ENCODE data around the gene ARPIN. TPM values are rescaled to one million over a fixed set of nuclear protein-coding genes. Genes with fewer than 3 reads are reported as not detected.

Gene ARPIN
- total and polyA plus RNA-seq, 2 experiments from 2014 or later, result 0.79 to 2.8 TPM

DNA sequence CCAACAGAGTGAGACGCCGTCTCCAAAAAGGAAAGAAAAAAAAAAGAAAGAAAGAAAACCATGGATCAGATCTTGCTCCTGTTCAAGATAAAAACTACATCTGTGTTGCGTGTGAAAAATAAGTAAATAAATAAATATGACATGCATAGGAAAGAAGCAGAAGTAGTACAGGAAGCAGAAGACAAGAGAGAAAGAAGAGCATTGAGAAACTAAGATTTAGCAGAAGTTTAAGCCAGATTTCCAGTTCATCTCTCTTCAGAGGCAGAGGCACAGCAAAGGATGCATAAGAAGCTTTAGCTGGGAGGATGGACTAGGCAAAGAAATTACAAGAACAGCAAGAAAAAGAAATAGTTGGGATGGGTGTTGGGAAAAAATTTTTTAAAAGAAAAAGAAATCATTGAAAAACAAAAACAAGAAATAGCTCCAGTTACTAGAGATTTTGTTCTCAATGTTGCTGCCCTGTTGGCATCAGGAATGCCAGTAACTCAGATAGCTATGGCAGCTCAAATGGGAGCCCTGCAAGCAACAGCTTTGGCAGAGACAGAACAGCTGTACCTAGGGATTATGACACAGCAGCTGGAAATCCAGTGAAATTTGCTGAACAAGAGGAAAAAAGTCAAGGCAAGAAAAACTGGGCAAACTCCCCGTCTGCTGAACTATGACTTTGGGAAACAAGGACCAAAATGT is 36.2 kb downstream of the ARPIN start (continued):
- TF ChIP-seq, protein P1, sequence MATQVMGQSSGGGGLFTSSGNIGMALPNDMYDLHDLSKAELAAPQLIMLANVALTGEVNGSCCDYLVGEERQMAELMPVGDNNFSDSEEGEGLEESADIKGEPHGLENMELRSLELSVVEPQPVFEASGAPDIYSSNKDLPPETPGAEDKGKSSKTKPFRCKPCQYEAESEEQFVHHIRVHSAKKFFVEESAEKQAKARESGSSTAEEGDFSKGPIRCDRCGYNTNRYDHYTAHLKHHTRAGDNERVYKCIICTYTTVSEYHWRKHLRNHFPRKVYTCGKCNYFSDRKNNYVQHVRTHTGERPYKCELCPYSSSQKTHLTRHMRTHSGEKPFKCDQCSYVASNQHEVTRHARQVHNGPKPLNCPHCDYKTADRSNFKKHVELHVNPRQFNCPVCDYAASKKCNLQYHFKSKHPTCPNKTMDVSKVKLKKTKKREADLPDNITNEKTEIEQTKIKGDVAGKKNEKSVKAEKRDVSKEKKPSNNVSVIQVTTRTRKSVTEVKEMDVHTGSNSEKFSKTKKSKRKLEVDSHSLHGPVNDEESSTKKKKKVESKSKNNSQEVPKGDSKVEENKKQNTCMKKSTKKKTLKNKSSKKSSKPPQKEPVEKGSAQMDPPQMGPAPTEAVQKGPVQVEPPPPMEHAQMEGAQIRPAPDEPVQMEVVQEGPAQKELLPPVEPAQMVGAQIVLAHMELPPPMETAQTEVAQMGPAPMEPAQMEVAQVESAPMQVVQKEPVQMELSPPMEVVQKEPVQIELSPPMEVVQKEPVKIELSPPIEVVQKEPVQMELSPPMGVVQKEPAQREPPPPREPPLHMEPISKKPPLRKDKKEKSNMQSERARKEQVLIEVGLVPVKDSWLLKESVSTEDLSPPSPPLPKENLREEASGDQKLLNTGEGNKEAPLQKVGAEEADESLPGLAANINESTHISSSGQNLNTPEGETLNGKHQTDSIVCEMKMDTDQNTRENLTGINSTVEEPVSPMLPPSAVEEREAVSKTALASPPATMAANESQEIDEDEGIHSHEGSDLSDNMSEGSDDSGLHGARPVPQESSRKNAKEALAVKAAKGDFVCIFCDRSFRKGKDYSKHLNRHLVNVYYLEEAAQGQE (IDR thresholded peaks at IDR 0.05; ENCODE audit: unreplicated experiment), result no peak
- TF ChIP-seq, protein P2, sequence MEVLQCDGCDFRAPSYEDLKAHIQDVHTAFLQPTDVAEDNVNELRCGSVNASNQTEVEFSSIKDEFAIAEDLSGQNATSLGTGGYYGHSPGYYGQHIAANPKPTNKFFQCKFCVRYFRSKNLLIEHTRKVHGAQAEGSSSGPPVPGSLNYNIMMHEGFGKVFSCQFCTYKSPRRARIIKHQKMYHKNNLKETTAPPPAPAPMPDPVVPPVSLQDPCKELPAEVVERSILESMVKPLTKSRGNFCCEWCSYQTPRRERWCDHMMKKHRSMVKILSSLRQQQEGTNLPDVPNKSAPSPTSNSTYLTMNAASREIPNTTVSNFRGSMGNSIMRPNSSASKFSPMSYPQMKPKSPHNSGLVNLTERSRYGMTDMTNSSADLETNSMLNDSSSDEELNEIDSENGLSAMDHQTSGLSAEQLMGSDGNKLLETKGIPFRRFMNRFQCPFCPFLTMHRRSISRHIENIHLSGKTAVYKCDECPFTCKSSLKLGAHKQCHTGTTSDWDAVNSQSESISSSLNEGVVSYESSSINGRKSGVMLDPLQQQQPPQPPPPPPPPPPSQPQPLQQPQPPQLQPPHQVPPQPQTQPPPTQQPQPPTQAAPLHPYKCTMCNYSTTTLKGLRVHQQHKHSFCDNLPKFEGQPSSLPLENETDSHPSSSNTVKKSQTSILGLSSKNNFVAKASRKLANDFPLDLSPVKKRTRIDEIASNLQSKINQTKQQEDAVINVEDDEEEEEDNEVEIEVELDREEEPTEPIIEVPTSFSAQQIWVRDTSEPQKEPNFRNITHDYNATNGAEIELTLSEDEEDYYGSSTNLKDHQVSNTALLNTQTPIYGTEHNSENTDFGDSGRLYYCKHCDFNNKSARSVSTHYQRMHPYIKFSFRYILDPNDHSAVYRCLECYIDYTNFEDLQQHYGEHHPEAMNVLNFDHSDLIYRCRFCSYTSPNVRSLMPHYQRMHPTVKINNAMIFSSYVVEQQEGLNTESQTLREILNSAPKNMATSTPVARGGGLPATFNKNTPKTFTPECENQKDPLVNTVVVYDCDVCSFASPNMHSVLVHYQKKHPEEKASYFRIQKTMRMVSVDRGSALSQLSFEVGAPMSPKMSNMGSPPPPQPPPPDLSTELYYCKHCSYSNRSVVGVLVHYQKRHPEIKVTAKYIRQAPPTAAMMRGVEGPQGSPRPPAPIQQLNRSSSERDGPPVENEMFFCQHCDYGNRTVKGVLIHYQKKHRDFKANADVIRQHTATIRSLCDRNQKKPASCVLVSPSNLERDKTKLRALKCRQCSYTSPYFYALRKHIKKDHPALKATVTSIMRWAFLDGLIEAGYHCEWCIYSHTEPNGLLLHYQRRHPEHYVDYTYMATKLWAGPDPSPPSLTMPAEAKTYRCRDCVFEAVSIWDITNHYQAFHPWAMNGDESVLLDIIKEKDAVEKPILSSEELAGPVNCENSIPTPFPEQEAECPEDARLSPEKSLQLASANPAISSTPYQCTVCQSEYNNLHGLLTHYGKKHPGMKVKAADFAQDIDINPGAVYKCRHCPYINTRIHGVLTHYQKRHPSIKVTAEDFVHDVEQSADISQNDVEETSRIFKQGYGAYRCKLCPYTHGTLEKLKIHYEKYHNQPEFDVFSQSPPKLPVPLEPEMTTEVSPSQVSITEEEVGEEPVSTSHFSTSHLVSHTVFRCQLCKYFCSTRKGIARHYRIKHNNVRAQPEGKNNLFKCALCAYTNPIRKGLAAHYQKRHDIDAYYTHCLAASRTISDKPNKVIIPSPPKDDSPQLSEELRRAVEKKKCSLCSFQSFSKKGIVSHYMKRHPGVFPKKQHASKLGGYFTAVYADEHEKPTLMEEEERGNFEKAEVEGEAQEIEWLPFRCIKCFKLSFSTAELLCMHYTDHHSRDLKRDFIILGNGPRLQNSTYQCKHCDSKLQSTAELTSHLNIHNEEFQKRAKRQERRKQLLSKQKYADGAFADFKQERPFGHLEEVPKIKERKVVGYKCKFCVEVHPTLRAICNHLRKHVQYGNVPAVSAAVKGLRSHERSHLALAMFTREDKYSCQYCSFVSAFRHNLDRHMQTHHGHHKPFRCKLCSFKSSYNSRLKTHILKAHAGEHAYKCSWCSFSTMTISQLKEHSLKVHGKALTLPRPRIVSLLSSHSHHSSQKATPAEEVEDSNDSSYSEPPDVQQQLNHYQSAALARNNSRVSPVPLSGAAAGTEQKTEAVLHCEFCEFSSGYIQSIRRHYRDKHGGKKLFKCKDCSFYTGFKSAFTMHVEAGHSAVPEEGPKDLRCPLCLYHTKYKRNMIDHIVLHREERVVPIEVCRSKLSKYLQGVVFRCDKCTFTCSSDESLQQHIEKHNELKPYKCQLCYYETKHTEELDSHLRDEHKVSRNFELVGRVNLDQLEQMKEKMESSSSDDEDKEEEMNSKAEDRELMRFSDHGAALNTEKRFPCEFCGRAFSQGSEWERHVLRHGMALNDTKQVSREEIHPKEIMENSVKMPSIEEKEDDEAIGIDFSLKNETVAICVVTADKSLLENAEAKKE (CRISPR knock-in tag; IDR thresholded peaks at IDR 0.05), result no peak

GRCh38 chr15:89875741-89876140 is 37.0 kb downstream of the ARPIN start:
- Histone ChIP-seq H3K4me1 (ENCODE audit: insufficient read depth) (no peaks in the 10 kb centered on the region), H3K4me2 (no peak overlapping the region), H3K36me3 (ENCODE audit: insufficient read depth) (no peaks in the 10 kb centered on the region), H4K20me1 (replicated peaks; ENCODE audit: insufficient read depth) (no peaks in the 10 kb centered on the region; the same call in 1 of the 2 replicates), H2AFZ (no peak overlapping the region), H3K27me3 (ENCODE audit: insufficient read depth) (no peaks in the 10 kb centered on the region), H3K9me2 (ENCODE audit: insufficient read depth) (no peaks in the 10 kb centered on the region), H3F3A (replicated peaks; ENCODE audit: low read depth) (no peaks in the 10 kb centered on the region; the same call in 1 of the 2 replicates), H3K79me2 (replicated peaks; ENCODE audit: insufficient read depth) (no peaks in the 10 kb centered on the region), H3K4me3 (no peak overlapping the region), H3K27ac (ENCODE audit: low read depth) (no peak overlapping the region)
- no peaks in the 10 kb centered on the region for H3K27me3 Mint-ChIP-seq (ENCODE audit: insufficient read depth, low read depth, poor library complexity)
- peaks cover 9% of the 10 kb centered on the region; the same call in 2 of the 3 replicates for H3K36me3 Mint-ChIP-seq (ENCODE audit: low read depth)
- no peak for ATAC-seq
- no peaks in the 10 kb centered on the region for H3K9me3 Mint-ChIP-seq
- no peak overlapping the region for H3K27ac Mint-ChIP-seq
- H3K4me3 Mint-ChIP-seq, result no peak overlapping the region
- DNase-seq (ENCODE audit: low spot score), result no peak
- no peaks in the 10 kb centered on the region for H3K4me1 Mint-ChIP-seq
- TF ChIP-seq CREB1 (CRISPR knock-in tag; IDR thresholded peaks at IDR 0.05; ENCODE audit: low read depth) (no peak), EZH2phosphoT487 (IDR thresholded peaks at IDR 0.05; ENCODE audit: unreplicated experiment) (no peak), ZNF114 (CRISPR knock-in tag; IDR thresholded peaks at IDR 0.05) (no peak), POLR2AphosphoS5 (IDR thresholded peaks at IDR 0.05; ENCODE audit: low read depth) (no peak), JUNB (IDR thresholded peaks at IDR 0.05; ENCODE audit: unreplicated experiment) (no peak), ZNF331 (CRISPR knock-in tag; IDR thresholded peaks at IDR 0.05; ENCODE audit: low read depth) (no peak), ETS1 (IDR thresholded peaks at IDR 0.05) (no peak), NANOG (IDR thresholded peaks at IDR 0.05; ENCODE audit: borderline replicate concordance) (no peak)
- TF ChIP-seq, protein P1 (IDR thresholded peaks at IDR 0.05; ENCODE audit: unreplicated experiment), result no peak
